BE2C (cell line): ENCODE measurements around the gene GCSAM. TPM values are rescaled to one million over a fixed set of nuclear protein-coding genes. Genes with fewer than 3 reads are reported as not detected.

Source experiments
- DNase-seq: peaks from one replicate; pipeline ENCODE4 v3.0.0-alpha.2; 2020
- H3K27me3 ChIP-seq: fragments of 250-450 bp; sonication (Bioruptor Pico); 2 replicates; pipeline ENCODE4 v1.5.1; 2020; ENCODE audit warnings: mild to moderate bottlenecking
- H3K36me3 ChIP-seq: fragments of 250-450 bp; sonication (Bioruptor Pico); 2 replicates; pipeline ENCODE4 v1.5.1; 2020; ENCODE audit warnings: mild to moderate bottlenecking
- H3K4me1 ChIP-seq: fragments of 250-450 bp; sonication (Bioruptor Pico); 2 replicates; pipeline ENCODE4 v1.5.1; 2020
- H3K4me3 ChIP-seq: 2 replicates; pipeline ENCODE4 v1.5.1; 2011; ENCODE audit warnings: low read depth, low read length
- H3K9me3 ChIP-seq: fragments of 250-450 bp; sonication (Bioruptor Pico); 2 replicates; pipeline ENCODE4 v1.5.1; 2020
- CTCF ChIP-seq: IDR thresholded peaks from 2 replicates; pipeline ENCODE4 v1.5.1; 2012; ENCODE audit warnings: mild to moderate bottlenecking, low read depth, low read length
- polyA plus RNA-seq: library from polyadenylated mRNA; unstranded; fragments of >200 nt; gene quantifications from one replicate; pipeline ENCODE4 v1.2.1, GENCODE V29; 2012; ENCODE audit warnings: low read depth, missing spikeins; ENCODE audit not compliant: insufficient read length, insufficient read depth

GCSAM gene
- 1.2 TPM for polyA plus RNA-seq

- no peaks in the 10 kb centered on the region for H3K9me3 ChIP-seq
- TF ChIP-seq CTCF = no peak
- H3K4me1 ChIP-seq = peaks cover 18% of the 10 kb centered on the region
- no peak for DNase-seq
- no peaks in the 10 kb centered on the region for H3K27me3 ChIP-seq
- H3K4me3 ChIP-seq = no peak within 1 kb of the TSS
- H3K36me3 ChIP-seq = no peaks in the 10 kb centered on the region
Measured at GRCh38 chr3:112132975-112133448, at the start of gene GCSAM. Gene GCSAM (minus strand): TSS chr3:112133248. CDS start chr3:112133120, 128 bp downstream.

- H3K4me3 ChIP-seq = no peak overlapping the region
- peaks cover 3% of the 10 kb centered on the region for H3K27me3 ChIP-seq
- no peaks in the 10 kb centered on the region for H3K4me1 ChIP-seq
- H3K9me3 ChIP-seq = no peaks in the 10 kb centered on the region
- DNase-seq = no peak
- H3K36me3 ChIP-seq = no peaks in the 10 kb centered on the region
- TF ChIP-seq CTCF = no peak
Measured at GRCh38 chr3:112175646-112176045, 42.6 kb upstream of the GCSAM start.

- Histone ChIP-seq H3K4me3 (no peak overlapping the region), H3K27me3 (peaks cover 3% of the 10 kb centered on the region; the same call in 1 of the 2 replicates), H3K4me1 (no peaks in the 10 kb centered on the region), H3K9me3 (no peaks in the 10 kb centered on the region), H3K36me3 (no peaks in the 10 kb centered on the region)
- no peak for TF ChIP-seq CTCF
- no peak for DNase-seq
Measured at GRCh38 chr3:112175037-112175436, 42.0 kb upstream of the GCSAM start.

GRCh38 chr3:112171144-112171543 is 38.1 kb upstream of the GCSAM start:
- no peaks in the 10 kb centered on the region for H3K4me1 ChIP-seq
- no peaks in the 10 kb centered on the region for H3K9me3 ChIP-seq
- H3K27me3 ChIP-seq = no peaks in the 10 kb centered on the region; the same call in 1 of the 2 replicates
- no peaks in the 10 kb centered on the region for H3K36me3 ChIP-seq
- no peak for DNase-seq
- no peak overlapping the region for H3K4me3 ChIP-seq
- no peak for TF ChIP-seq CTCF

- no peak for DNase-seq
- H3K4me3 ChIP-seq = no peak overlapping the region
- H3K9me3 ChIP-seq = no peaks in the 10 kb centered on the region
- H3K27me3 ChIP-seq = no peaks in the 10 kb centered on the region; the same call in 1 of the 2 replicates
- H3K36me3 ChIP-seq = no peaks in the 10 kb centered on the region
- H3K4me1 ChIP-seq = no peaks in the 10 kb centered on the region
- TF ChIP-seq CTCF = no peak
Measured at GRCh38 chr3:112170046-112170445, 37.0 kb upstream of the GCSAM start.

- DNase-seq = no peak
- Histone ChIP-seq H3K4me1 (no peaks in the 10 kb centered on the region), H3K27me3 (no peaks in the 10 kb centered on the region), H3K4me3 (no peak overlapping the region), H3K36me3 (no peaks in the 10 kb centered on the region), H3K9me3 (no peaks in the 10 kb centered on the region)
- TF ChIP-seq CTCF = no peak
Measured at GRCh38 chr3:112167758-112168157, 34.7 kb upstream of the GCSAM start.
